GM10266 (cell line): Measurements from ENCODE around the gene TUBA3E.
"Not testable (repeated sequence)": the region's sequence is repeated elsewhere in the genome, so short reads cannot be mapped to it uniquely, and the experiment has no call there.

Source experiments
- DNase-seq: peaks from one replicate; pipeline ENCODE4 v3.0.0; 2012; ENCODE audit errors: extremely low spot score
- CTCF ChIP-seq: IDR thresholded peaks from 2 replicates; pipeline ENCODE4 v1.5.1; 2012; ENCODE audit warnings: mild to moderate bottlenecking, low read depth; ENCODE audit not compliant: control insufficient read depth, insufficient read depth; ENCODE audit errors: missing control alignments

The TUBA3E gene

GRCh38 chr2:130157825-130158514 is 40.3 kb downstream of the TUBA3E start:
- peak; percentile 44 for TF ChIP-seq CTCF

GRCh38 chr2:130157354-130157753 is 40.9 kb downstream of the TUBA3E start:
- DNase-seq = not testable (repeated sequence)

More at GRCh38 chr2:130157825-130158514, 40.3 kb downstream of the TUBA3E start:
- peak; percentile 62 for DNase-seq

- TF ChIP-seq CTCF = no peak
- DNase-seq = no peak
These were observed 41.6 kb downstream of the TUBA3E start for GRCh38 chr2:130156624-130157004.

GRCh38 chr2:130155956-130156623 is 42.1 kb downstream of the TUBA3E start:
- DNase-seq = peak; percentile 54
- peak; percentile 68 for TF ChIP-seq CTCF

- TF ChIP-seq CTCF = no peak
- no peak for DNase-seq
These were observed 43.2 kb downstream of the TUBA3E start for GRCh38 chr2:130154773-130155765.

GRCh38 chr2:130154423-130154770 is 43.8 kb downstream of the TUBA3E start:
- not testable (repeated sequence) for DNase-seq

- DNase-seq = not testable (repeated sequence)
These were observed 44.4 kb downstream of the TUBA3E start for GRCh38 chr2:130153721-130154422.

- no peak for TF ChIP-seq CTCF
- DNase-seq = no peak
These were observed 45.2 kb downstream of the TUBA3E start for GRCh38 chr2:130152816-130153595.

GRCh38 chr2:130152136-130152815 is 46.0 kb downstream of the TUBA3E start:
- DNase-seq = not testable (repeated sequence)

- DNase-seq = not testable (repeated sequence)
These were observed 47.1 kb downstream of the TUBA3E start for GRCh38 chr2:130151145-130151512.
